AG08395 (cell line): Measurements from ENCODE around the gene JPH4.
"Not testable (repeated sequence)": the region's sequence is repeated elsewhere in the genome, so short reads cannot be mapped to it uniquely, and the experiment has no call there.

Source experiments
- DNase-seq: peaks from one replicate; pipeline ENCODE4 v3.0.0; 2012; ENCODE audit warnings: mixed read lengths, low spot score

The JPH4 gene

GRCh38 chr14:23578560-23579310 lies at the start of gene JPH4:
TSS of gene JPH4 (minus strand) at chr14:23578790. CDS start at chr14:23577453, 1,337 bp downstream.
- no peak for DNase-seq

- no peak for DNase-seq
Measured at GRCh38 chr14:23627961-23628360, 49.4 kb upstream of the JPH4 start.

- no peak for DNase-seq
Measured at GRCh38 chr14:23626946-23627345, 48.4 kb upstream of the JPH4 start.

GRCh38 chr14:23624830-23625404 lies 46.3 kb upstream of the JPH4 start:
- DNase-seq: no peak

GRCh38 chr14:23623962-23624361 lies 45.4 kb upstream of the JPH4 start:
- DNase-seq: no peak

DNA sequence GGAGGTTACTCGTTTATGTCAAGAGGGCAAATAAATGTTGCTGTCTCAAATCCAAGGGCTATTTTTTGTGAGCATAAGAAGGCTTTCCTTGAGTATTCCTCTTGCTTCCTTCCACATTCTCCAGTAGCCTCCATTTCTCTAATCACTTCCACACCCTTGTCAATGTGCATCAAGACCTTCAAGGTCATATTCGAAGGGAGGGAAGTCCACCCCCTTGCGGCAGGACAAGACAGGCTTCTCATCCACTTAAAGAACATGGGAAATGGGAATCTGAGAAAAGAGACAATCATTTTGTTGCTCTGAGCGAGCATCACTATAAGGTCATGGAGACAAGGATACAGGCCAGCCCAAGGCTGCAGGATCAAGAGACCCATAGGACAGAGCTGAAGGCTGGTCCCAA lies 44.4 kb upstream of the JPH4 start:
- no peak for DNase-seq

DNA sequence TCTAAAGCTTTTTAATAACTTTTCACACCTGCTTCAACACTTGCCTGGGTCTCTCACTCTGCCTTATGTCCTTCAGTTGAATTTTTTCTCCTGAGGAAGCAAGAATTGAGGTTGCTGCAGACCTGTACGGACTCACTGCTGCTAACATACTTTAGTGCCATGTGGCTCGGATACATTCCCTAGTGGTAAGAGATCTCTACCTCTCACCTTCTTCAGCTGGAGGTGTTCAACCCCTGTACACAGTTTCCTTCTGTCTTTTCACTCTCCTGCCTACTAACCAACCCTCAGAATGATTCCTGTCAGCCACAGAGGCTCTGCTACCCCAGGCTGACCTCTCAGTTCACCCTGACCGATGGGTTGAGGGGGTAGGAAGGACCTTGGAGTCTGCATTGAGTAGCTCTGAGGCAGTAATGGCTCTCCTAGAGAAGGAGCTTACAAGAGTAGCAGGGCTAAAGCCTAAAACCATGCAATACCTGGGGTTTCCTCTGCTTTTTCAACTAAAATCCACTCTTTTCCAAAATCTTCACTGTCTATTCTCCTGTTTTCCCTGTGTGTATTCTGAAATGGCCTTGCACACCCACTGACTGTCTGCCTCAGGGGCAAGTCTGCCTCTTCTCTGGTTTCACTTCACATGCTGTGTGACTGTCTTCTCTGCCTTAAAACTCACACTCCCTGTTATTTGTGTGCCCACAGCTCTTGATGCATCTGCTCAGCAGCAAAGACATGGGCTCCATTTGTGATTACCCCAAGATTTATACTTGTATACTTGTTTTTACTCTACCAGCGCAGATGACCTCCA lies 43.5 kb upstream of the JPH4 start:
- no peak for DNase-seq

GRCh38 chr14:23621204-23621931 lies 42.8 kb upstream of the JPH4 start:
- DNase-seq: no peak

DNA sequence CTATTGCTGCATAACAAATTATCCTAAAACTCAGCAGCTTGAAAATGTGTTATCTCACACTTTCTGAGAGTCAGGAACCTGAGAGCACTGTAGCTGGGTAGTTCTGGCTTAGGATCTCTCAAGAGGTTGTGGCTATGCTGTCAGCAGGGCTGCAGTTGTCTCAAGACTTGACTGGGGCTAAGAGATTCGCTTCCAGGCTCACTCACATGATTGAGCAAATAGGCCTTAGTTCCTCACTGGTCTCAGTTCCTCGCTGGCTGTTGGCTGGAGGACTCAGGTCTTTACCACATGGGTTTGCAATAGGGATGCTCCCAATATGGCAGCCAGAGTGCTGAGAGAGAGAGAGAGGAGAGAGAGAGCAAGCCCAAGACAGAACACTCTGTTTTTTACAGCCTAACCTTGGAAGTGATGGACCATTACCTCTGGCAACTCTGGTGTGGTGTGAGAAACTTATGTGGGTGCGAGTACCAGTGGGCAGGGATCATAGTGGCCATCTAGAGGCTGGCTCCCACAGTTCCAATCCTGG lies 41.6 kb upstream of the JPH4 start:
- DNase-seq: no peak

GRCh38 chr14:23618415-23618988 lies 39.9 kb upstream of the JPH4 start:
- no peak for DNase-seq

DNA sequence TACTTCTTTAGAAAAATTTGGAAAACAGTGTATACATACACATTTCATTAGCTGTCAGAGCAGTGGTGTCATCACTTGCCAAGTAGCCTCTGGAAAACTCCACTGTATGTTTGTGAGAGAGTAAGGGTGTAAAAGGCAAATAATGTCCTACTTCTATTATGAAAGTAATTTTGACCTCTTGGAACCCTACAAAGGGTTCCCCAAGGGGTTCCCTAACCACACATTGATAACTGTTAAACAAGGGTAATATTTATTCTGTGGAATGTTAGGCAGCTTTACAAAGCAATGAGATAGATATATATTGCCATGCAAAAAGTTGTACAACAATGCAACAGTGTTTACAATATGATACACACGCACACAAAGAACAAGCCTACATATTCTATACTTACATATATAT lies 38.9 kb upstream of the JPH4 start:
- DNase-seq: no peak

- DNase-seq: no peak
Measured at GRCh38 chr14:23615856-23616255, 37.3 kb upstream of the JPH4 start.

GRCh38 chr14:23614395-23614828 lies 35.8 kb upstream of the JPH4 start:
- DNase-seq: no peak

DNA sequence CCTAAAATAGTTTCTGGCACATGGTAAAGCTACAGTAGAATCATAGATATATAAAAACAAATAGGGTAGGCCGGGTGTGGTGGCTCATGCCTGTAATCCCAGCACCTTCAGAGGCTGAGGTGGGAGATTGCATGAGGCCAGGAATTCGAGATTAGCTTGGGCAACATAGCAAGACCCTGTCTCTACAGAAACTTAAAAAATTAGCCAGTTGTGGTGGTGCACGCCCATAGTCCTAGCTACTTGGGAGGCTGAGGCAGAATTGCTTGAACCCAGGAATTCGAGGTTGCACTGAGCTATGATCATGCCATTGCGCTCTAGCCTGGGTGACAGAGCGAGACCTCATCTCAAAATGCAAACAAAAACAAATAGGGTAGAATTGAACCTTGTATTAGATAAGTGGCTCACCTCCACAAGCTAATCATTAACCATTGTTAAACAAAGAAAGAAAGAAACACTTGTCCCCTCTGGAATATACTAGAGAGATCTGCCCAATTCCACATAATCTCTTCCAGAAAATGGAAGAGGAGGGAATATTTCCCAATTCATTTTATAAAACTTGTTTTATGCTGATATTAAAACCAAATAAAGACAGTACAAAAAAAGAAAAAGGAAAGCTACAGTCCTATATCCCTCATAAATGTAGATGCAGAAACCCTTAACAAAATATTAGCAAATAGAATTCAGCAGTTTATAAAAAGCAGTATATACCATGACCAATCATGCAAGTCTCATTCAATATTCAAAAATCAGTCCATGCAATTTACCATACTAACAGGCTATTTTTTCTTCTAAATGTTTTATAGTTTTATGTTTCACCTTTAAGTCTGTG lies 34.9 kb upstream of the JPH4 start:
- no peak for DNase-seq

DNA sequence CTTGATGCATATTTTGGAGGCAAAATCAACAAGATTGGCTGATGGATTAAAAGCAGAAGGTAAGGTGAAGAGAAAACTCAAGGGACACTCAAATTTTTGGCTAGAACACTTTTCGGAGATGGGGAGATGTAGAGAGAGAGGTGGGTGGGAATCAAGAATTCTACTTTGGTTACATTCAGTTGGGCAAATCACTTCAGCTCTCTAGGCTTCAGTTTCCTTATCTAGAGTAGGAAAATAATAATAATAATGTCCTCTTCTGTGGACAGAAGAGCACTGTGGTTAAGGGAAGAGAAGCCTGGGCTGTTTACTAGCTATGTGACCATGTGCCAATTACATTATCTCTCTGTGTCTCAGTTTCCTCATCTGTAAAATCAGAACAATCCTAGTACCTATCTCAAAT lies 34.2 kb upstream of the JPH4 start:
- DNase-seq: no peak

DNA sequence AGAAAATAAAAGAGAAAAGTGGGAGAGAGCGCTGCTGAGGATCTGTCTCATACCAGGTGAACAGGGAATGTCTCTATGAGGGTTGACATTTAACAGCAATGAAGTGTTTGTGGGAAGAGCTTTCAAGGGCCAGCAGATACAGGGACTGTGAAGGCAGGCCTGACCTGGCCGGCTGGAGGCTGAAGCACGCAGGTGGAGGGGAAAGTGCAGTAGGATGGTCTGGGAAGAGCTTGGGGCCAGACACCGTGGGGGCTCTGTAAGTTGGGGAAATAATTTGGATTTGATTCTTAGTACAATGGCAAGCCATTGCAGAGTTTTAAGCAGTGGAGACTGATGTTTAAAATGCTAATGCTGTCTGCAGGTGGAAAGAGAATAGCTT lies 33.8 kb upstream of the JPH4 start:
- no peak for DNase-seq

- no peak for DNase-seq
Measured at GRCh38 chr14:23610815-23611289, 32.3 kb upstream of the JPH4 start.

- DNase-seq: no peak
Measured at GRCh38 chr14:23610090-23610814, 31.7 kb upstream of the JPH4 start.

DNA sequence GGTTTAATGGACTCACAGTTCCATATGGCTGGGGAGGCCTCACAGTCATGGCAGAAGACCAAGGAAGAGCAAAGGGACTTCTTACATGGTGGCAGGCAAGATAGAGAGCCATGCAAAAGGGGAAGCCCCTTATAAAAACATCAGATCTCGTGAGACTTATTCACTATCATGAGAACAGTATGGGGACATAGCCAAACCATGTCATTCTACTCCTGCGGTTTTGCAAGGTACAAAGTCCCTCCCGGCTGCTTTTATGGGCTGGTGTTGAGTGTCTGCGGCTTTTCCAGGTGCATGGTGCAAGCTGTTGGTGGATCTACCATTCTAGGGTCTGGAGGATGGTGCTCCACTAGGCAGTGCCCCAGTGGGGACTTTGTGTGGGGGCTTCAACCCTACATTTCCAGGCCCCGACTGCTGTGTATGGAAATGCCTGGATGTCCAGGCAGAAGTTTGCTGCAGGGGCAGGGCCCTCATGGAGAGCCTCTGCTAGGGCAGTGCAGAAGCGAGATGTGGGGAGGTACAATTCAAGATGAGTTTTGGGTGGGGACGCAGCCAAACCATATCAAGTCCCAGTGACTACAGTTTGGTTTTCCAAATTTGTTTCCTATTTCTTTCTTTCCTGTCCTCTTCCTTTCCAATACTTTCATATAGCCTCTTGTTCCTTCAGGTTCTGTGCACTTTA lies 31.0 kb upstream of the JPH4 start:
- not testable (repeated sequence) for DNase-seq
